OCI-LY7 (cell line): ENCODE data around the gene ZNF501. TPM values are rescaled to one million over a fixed set of nuclear protein-coding genes. Genes with fewer than 3 reads are reported as not detected.

Experiments used
- BruUV-seq: library from RNA; stranded (reverse); fragments of 400-500 nt; replicated peaks from 2 replicates; lab custom pipeline; 2021; lab: Mats Ljungman, UMichigan
- CTCF ChIA-PET: fragments of 300-600 bp; sonication (Branson Sonifier 250); formaldehyde crosslinking; loops from one replicate; lab custom pipeline; 2022; ENCODE audit warnings: antibody characterized with exemption; ENCODE audit not compliant: unreplicated experiment; lab: Charles Lee
- POLR2A ChIA-PET: fragments of 300-600 bp; sonication (Branson Sonifier 250); formaldehyde crosslinking; loops from one replicate; lab custom pipeline; 2022; ENCODE audit warnings: antibody characterized with exemption; lab: Charles Lee
- DNase-seq: peaks from one replicate; pipeline ENCODE4 v3.0.0-alpha.2; 2015; ENCODE audit warnings: low spot score
- H2AFZ ChIP-seq: fragments of 200-600 bp; sonication (generic), shearing (Covaris generic); 2 replicates; pipeline ENCODE4 v1.6.1; 2014; ENCODE audit warnings: mild to moderate bottlenecking, antibody characterized with exemption, low read length, moderate library complexity
- H3K27ac ChIP-seq: fragments of 200-600 bp; sonication (generic); 2 replicates; pipeline ENCODE4 v1.5.1; 2014; ENCODE audit warnings: mixed run types, low read depth, mild to moderate bottlenecking, moderate library complexity, low read length, inconsistent platforms; ENCODE audit not compliant: poor library complexity, severe bottlenecking
- H3K36me3 ChIP-seq: fragments of 200-600 bp; sonication (generic); 2 replicates; pipeline ENCODE4 v1.6.1; 2014; ENCODE audit warnings: mild to moderate bottlenecking, antibody characterized with exemption, low read length, moderate library complexity, mixed read lengths; ENCODE audit not compliant: insufficient read depth
- H3K4me1 ChIP-seq: fragments of 200-600 bp; sonication (generic); 2 replicates; pipeline ENCODE4 v1.5.1; 2014; ENCODE audit warnings: mild to moderate bottlenecking, low read length; ENCODE audit not compliant: insufficient read depth, poor library complexity, severe bottlenecking
- H3K4me2 ChIP-seq: fragments of 200-600 bp; sonication (generic); 2 replicates; pipeline ENCODE4 v1.6.1; 2014; ENCODE audit warnings: mild to moderate bottlenecking, low read length
- H3K4me3 ChIP-seq: fragments of 200-600 bp; sonication (generic); 2 replicates; pipeline ENCODE4 v1.5.1; 2014; ENCODE audit warnings: mild to moderate bottlenecking, low read depth, low read length; ENCODE audit not compliant: poor library complexity, severe bottlenecking
- H3K79me2 ChIP-seq: fragments of 200-600 bp; sonication (generic); 2 replicates; pipeline ENCODE4 v1.6.1; 2016; ENCODE audit warnings: low read depth, mild to moderate bottlenecking, low read length, moderate library complexity, mixed read lengths; ENCODE audit not compliant: insufficient read depth
- H3K9me2 ChIP-seq: fragments of 200-600 bp; sonication (generic); 2 replicates; pipeline ENCODE4 v1.6.1; 2016; ENCODE audit warnings: mild to moderate bottlenecking, low read length, mixed read lengths; ENCODE audit not compliant: insufficient read depth
- H3K9me3 ChIP-seq: fragments of 200-600 bp; sonication (generic); 2 replicates; pipeline ENCODE4 v1.6.1; 2014; ENCODE audit warnings: mild to moderate bottlenecking, mixed run types, low read length, mixed read lengths
- H4K20me1 ChIP-seq: fragments of 200-600 bp; sonication (generic); 2 replicates; pipeline ENCODE4 v1.6.1; 2014; ENCODE audit warnings: mild to moderate bottlenecking, antibody characterized with exemption, low read length, moderate library complexity, mixed read lengths; ENCODE audit not compliant: insufficient read depth
- CTCF ChIP-seq: fragments of 200-600 bp; sonication (generic); conservative IDR thresholded peaks from 2 replicates; pipeline ENCODE4 v1.5.1; 2014; ENCODE audit warnings: mild to moderate bottlenecking, antibody characterized with exemption, low read length, moderate library complexity, mixed read lengths
- EZH2phosphoT487 ChIP-seq: fragments of 200-600 bp; sonication (generic); IDR thresholded peaks from 2 replicates; pipeline ENCODE4 v1.6.1; 2018; ENCODE audit warnings: low read depth, borderline replicate concordance, mild to moderate bottlenecking, mixed run types, antibody characterized with exemption, low read length, moderate library complexity, mixed read lengths
- intact Hi-C: fragments of 100-400 bp; cut with micrococcal nuclease; formaldehyde crosslinking; loops from one replicate; pipeline ENCODE4 v1.10.0; 2022; ENCODE audit not compliant: unreplicated experiment
- total RNA-seq, 2 experiments: library from RNA; depleted of rRNA in 1 of 2; stranded (reverse); fragments of >200 nt in 1 of 2; shearing (Covaris generic) in 1 of 2; gene quantifications; 2 replicates each; pipeline ENCODE4 v1.2.3, GENCODE V29; 2014 to 2022

The ZNF501 gene
- total RNA-seq, 2 experiments from 2014 or later = 0.88 to 2.1 TPM

GRCh38 chr3:44762690-44763089 is 33.3 kb downstream of the ZNF501 start:
- POLR2A ChIA-PET = interaction anchor here (0.6 to 1.5 kb wide), 8 partner anchors 9 to 424 kb away, joined by 3 to 10 read pairs (median 4); partner anchors contain the start of gene TCAIM
- CTCF ChIA-PET = no interaction called here
- peaks cover 39% of the 10 kb centered on the region for H3K9me3 ChIP-seq
- H3K4me2 ChIP-seq = peak overlapping the region; percentile 81
- no peaks in the 10 kb centered on the region for H3K9me2 ChIP-seq
- peak overlapping the region; percentile 62 for H3K27ac ChIP-seq
- H3K79me2 ChIP-seq = peaks cover 88% of the 10 kb centered on the region
- no peaks in the 10 kb centered on the region for H4K20me1 ChIP-seq
- no TSS peak for BruUV-seq
- intact Hi-C loops = loop anchor here (2.0 to 10.0 kb wide), 3 partner anchors 135 to 1332 kb away; partner anchors contain the start of gene ZNF197
- peaks cover 12% of the 10 kb centered on the region for H3K4me1 ChIP-seq
- DNase-seq = peak; percentile 3
- TF ChIP-seq CTCF (no peak), EZH2phosphoT487 (no peak)
- peak overlapping the region; percentile 60; the same call in 1 of the 2 replicates for H2AFZ ChIP-seq
- peaks cover 67% of the 10 kb centered on the region for H3K36me3 ChIP-seq
- peak overlapping the region; percentile 84 for H3K4me3 ChIP-seq

- Histone ChIP-seq H3K4me2 (no peak overlapping the region), H3K9me3 (peaks cover 26% of the 10 kb centered on the region; the same call in 1 of the 2 replicates), H3K4me3 (no peak overlapping the region), H4K20me1 (no peaks in the 10 kb centered on the region), H3K36me3 (peaks cover 67% of the 10 kb centered on the region), H3K4me1 (peaks cover 12% of the 10 kb centered on the region), H3K27ac (no peak overlapping the region), H3K79me2 (peaks cover 86% of the 10 kb centered on the region), H3K9me2 (no peaks in the 10 kb centered on the region), H2AFZ (no peak overlapping the region)
- no peak for TF ChIP-seq CTCF
- ChIA-PET CTCF (no interaction called here), POLR2A (interaction anchor here (0.7 kb wide), 1 partner anchor 19 kb away, joined by 3 read pairs; no protein-coding TSS in a partner anchor)
- intact Hi-C loops = loop anchor here (5.0 to 10.0 kb wide), 2 partner anchors 137 to 1331 kb away; partner anchors contain the start of gene ZNF197
- no TSS peak for BruUV-seq
- DNase-seq = no peak
These were observed 34.8 kb downstream of the ZNF501 start for GRCh38 chr3:44764248-44764647.

GRCh38 chr3:44771424-44772098 is 42.1 kb downstream of the ZNF501 start:
- H3K4me1 ChIP-seq = no peaks in the 10 kb centered on the region
- no peak for DNase-seq
- H3K9me3 ChIP-seq = peaks cover 30% of the 10 kb centered on the region
- no peak overlapping the region for H3K27ac ChIP-seq
- ChIA-PET CTCF (no interaction called here), POLR2A (interaction anchor here (0.9 to 1.5 kb wide), 3 partner anchors 9 to 10 kb away, joined by 3 to 4 read pairs (median 3); partner anchors contain the start of genes KIAA1143 and KIF15)
- no peaks in the 10 kb centered on the region for H4K20me1 ChIP-seq
- no TSS peak for BruUV-seq
- H3K36me3 ChIP-seq = peaks cover 97% of the 10 kb centered on the region
- no peaks in the 10 kb centered on the region for H3K9me2 ChIP-seq
- intact Hi-C loops = no loop called here
- peaks cover 65% of the 10 kb centered on the region for H3K79me2 ChIP-seq
- no peak overlapping the region for H3K4me3 ChIP-seq
- no peak overlapping the region for H2AFZ ChIP-seq
- no peak overlapping the region for H3K4me2 ChIP-seq
- TF ChIP-seq CTCF (no peak), EZH2phosphoT487 (no peak)
